H1 (cell line): ENCODE results near the gene ZMYND12. TPM values are rescaled to one million over a fixed set of nuclear protein-coding genes. Genes with fewer than 3 reads are reported as not detected.

Source experiments
- ATF3 ChIP-seq: IDR thresholded peaks from 2 replicates; pipeline ENCODE4 v1.6.1; 2011; ENCODE audit warnings: low read depth, mild to moderate bottlenecking, low read length; ENCODE audit not compliant: insufficient read depth
- CBX8 ChIP-seq: fragments of 300-800, 300-1000 bp; sonication (generic); IDR thresholded peaks from 2 replicates; pipeline ENCODE4 v1.7.1; 2016; ENCODE audit warnings: low read depth, low read length, borderline replicate concordance
- CHD7 ChIP-seq: fragments of 300-600 bp; sonication (generic); IDR thresholded peaks from 2 replicates; pipeline ENCODE4 v1.7.1; 2012; ENCODE audit warnings: low read length, moderate library complexity, mild to moderate bottlenecking, inconsistent platforms; ENCODE audit not compliant: insufficient replicate concordance
- POU5F1 ChIP-seq: IDR thresholded peaks from 2 replicates; pipeline ENCODE4 v1.6.1; 2011; ENCODE audit warnings: low read depth, mild to moderate bottlenecking, low read length, moderate library complexity
- SIN3A ChIP-seq, 2 experiments: IDR thresholded peaks in 1 of 2; conservative IDR thresholded peaks in 1 of 2; 2 replicates each; pipeline ENCODE4 v1.6.1; 2011 to 2012; ENCODE audit warnings: low read length in 2 of 2, improper control_type of control experiment in 1 of 2, low read depth in 1 of 2, mild to moderate bottlenecking in 1 of 2
- SIX5 ChIP-seq: IDR thresholded peaks from 2 replicates; pipeline ENCODE4 v1.6.1; 2011; ENCODE audit warnings: mild to moderate bottlenecking, low read depth, low read length
- USF2 ChIP-seq: IDR thresholded peaks from 2 replicates; pipeline ENCODE4 v1.6.1; 2011; ENCODE audit warnings: low read length, improper control_type of control experiment
- polyA plus RNA-seq, 7 experiments: library from polyadenylated mRNA; depleted of rRNA in 3 of 7; stranded (reverse) in 5 of 7; unstranded in 2 of 7; fragments of >200 nt in 5 of 7; fragments of 200-250 nt in 2 of 7; gene quantifications; 1 replicate in 5 of 7; 2 replicates in 1 of 7; 4 replicates in 1 of 7; pipeline versions ENCODE4 v1.2.1 to v1.2.3, GENCODE V29; 2011 to 2013; ENCODE audit warnings: missing spikeins in 2 of 7, mixed read lengths in 2 of 7
- total RNA-seq: library from RNA; stranded (reverse); fragmentation: NEBNext Ultra II Directional; extraction: Animal tissue kit (Norgen Biotek cat#: 25700); gene quantifications from 2 replicates; pipeline ENCODE4 v1.2.1, GENCODE V29; 2021

The ZMYND12 gene
- total and polyA plus RNA-seq, 2 of the 8 experiments (the other 6 are each of a cell fraction or from before 2014, with no cell fraction given) = 0.62 TPM; not detected in 1

GRCh38 chr1:42423681-42424080, 32.1 kb downstream of the ZMYND12 start (continued):
- TF ChIP-seq CHD7 (no peak), POU5F1 (no peak), SIX5 (no peak), USF2 (no peak), SIN3A (conservative IDR thresholded peaks at IDR 0.05 in 1 of 2, IDR thresholded peaks at IDR 0.05 in 1 of 2; ENCODE audit: low read depth in 1 of 2, low read length in 2 of 2) (no peak), CBX8 (no peak), ATF3 (no peak)
